Raji (cell line): ENCODE measurements around the gene TRIM8.

Experiments
- POLR2A ChIP-seq: IDR thresholded peaks from 2 replicates; pipeline ENCODE4 v1.6.1; 2011; ENCODE audit warnings: low read depth, low read length, control low read depth; ENCODE audit not compliant: insufficient read depth

TRIM8 gene

GRCh38 chr10:102624094-102624493 lies 20.2 kb upstream of the TRIM8 start:
- TF ChIP-seq POLR2A = no peak

- no peak for TF ChIP-seq POLR2A
Measured at GRCh38 chr10:102624751-102625645, 19.3 kb upstream of the TRIM8 start.

- TF ChIP-seq POLR2A = no peak
Measured at GRCh38 chr10:102626026-102626685, 18.1 kb upstream of the TRIM8 start.

GRCh38 chr10:102627291-102627735 lies 17.0 kb upstream of the TRIM8 start:
- no peak for TF ChIP-seq POLR2A

GRCh38 chr10:102627736-102628293 lies 16.5 kb upstream of the TRIM8 start:
- TF ChIP-seq POLR2A = no peak

GRCh38 chr10:102628451-102628911 lies 15.8 kb upstream of the TRIM8 start:
- TF ChIP-seq POLR2A = no peak

- TF ChIP-seq POLR2A = no peak
Measured at GRCh38 chr10:102629661-102630614, 14.3 kb upstream of the TRIM8 start.

GRCh38 chr10:102630663-102631062 lies 13.6 kb upstream of the TRIM8 start:
- TF ChIP-seq POLR2A = no peak

- no peak for TF ChIP-seq POLR2A
Measured at GRCh38 chr10:102631525-102632393, 12.5 kb upstream of the TRIM8 start.

- no peak for TF ChIP-seq POLR2A
Measured at GRCh38 chr10:102632394-102633111, 11.7 kb upstream of the TRIM8 start.

- TF ChIP-seq POLR2A = no peak
Measured at GRCh38 chr10:102633287-102633686, 11.0 kb upstream of the TRIM8 start.

GRCh38 chr10:102633848-102634247 lies 10.4 kb upstream of the TRIM8 start:
- no peak for TF ChIP-seq POLR2A

- TF ChIP-seq POLR2A = no peak
Measured at GRCh38 chr10:102634686-102635085, 9.6 kb upstream of the TRIM8 start.
